ENCODE results near the gene HSPD1. TPM values are rescaled to one million over a fixed set of nuclear protein-coding genes. Genes with fewer than 3 reads are reported as not detected.

Gene HSPD1
- total RNA-seq, 4 donors from 2014 or later = 75.9 to 149 (median 108) TPM

DNA sequence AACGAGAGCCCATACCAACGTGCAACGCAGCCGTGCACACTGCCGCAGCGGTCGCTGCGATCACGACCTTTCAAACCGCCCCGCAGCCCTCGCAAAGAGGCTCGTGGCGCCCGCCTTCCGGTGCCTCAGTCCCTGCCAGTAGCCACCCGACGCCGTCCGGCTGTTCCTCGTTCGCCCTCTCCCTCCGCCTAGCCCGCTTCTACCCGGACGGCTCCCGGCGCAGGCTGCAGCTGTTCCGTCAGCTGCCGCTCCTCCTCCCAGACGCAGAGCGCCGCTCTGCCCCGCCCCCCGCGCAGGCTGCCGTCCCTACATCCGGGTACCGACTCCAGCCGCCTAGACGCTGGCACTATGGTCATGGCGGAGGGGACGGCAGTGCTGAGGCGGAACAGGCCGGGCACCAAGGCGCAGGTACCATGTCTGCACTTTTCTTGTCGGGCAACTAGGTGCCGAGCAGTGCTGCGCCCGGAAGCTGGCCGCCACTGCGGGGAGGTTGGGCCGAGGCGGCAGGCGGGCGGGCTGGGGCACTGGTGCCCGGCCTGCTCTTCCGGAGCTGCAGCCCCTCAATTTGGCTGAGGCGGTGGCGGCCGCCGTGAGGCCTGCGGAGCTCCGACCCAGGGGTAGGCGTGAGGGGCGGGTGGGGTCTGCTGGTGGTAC is 16.2 kb upstream of the HSPD1 start, which contains the start of gene MOB4:
TSS of gene MOB4 (plus strand) at position 328 of the 654 bp plus-strand sequence. CDS start at position 349, 21 bp downstream.
- peak; percentile 96 for DNase-seq
- Histone ChIP-seq H3K4me1 (peaks cover 9 to 27% (median 21%) of the 10 kb centered on the region in 4 donors), H3K36me3 (no peaks in the 10 kb centered on the region), H3K27me3 (no peaks in the 10 kb centered on the region), H3K27ac (peak within 1 kb of the TSS; percentile 93 to 95 (median 94)), H3K4me3 (peak within 1 kb of the TSS; percentile 73 to 91 (median 80)), H3K9me3 (no peaks in the 10 kb centered on the region)
- TF ChIP-seq POLR2A (IDR thresholded peaks at IDR 0.05) (peak; percentile 93), EP300 (IDR thresholded peaks at IDR 0.05; ENCODE audit: low read depth) (no peak), POLR2AphosphoS5 (IDR thresholded peaks at IDR 0.05) (peak; percentile 97 to 99 (median 97))
- TF ChIP-seq, protein P1, sequence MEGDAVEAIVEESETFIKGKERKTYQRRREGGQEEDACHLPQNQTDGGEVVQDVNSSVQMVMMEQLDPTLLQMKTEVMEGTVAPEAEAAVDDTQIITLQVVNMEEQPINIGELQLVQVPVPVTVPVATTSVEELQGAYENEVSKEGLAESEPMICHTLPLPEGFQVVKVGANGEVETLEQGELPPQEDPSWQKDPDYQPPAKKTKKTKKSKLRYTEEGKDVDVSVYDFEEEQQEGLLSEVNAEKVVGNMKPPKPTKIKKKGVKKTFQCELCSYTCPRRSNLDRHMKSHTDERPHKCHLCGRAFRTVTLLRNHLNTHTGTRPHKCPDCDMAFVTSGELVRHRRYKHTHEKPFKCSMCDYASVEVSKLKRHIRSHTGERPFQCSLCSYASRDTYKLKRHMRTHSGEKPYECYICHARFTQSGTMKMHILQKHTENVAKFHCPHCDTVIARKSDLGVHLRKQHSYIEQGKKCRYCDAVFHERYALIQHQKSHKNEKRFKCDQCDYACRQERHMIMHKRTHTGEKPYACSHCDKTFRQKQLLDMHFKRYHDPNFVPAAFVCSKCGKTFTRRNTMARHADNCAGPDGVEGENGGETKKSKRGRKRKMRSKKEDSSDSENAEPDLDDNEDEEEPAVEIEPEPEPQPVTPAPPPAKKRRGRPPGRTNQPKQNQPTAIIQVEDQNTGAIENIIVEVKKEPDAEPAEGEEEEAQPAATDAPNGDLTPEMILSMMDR (IDR thresholded peaks at IDR 0.05) = peak in 1 of 5 experiments; percentile 19
- in situ Hi-C loops (cut with MboI; ENCODE audit: low pct_ligation_motif_present in 1 of 4, low pct_unique_long_range_greater_than_20kb in 1 of 4, low sequenced_read_pairs in 3 of 4) = no loop called here
- 0% methylated on average over 5 to 32 of the region's 66 CpGs for WGBS, 2 donors (ENCODE audit: low coverage in 1 of 2)
- intact Hi-C loops (cut with DNase I; ENCODE audit: low total_unique reads) = no loop called here

DNA sequence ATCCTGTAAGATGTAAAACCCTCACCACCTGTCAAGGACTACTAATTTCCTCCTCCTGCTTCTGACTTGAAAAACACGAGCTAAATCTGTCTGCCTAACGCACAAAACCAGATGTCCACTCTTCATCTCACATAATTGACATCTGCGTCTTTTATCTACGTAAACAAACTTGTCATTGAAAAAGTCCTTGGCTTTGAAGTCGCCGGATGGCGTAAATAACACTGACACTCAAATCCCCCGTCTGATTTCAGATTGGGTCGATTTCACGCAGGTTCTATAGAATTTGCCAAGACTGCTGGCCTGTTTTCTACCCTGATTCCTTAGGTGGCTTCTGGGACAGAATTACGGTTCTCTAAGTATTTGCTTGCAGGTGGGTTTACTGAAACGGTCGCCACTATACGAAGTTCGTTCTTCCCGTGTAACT is 15.7 kb upstream of the HSPD1 start:
- H3K9me3 ChIP-seq = no peaks in the 10 kb centered on the region
- in situ Hi-C loops (cut with MboI; ENCODE audit: low pct_ligation_motif_present in 1 of 4, low pct_unique_long_range_greater_than_20kb in 1 of 4, low sequenced_read_pairs in 3 of 4) = no loop called here
- no peaks in the 10 kb centered on the region for H3K36me3 ChIP-seq
- H3K27ac ChIP-seq = peak overlapping the region; percentile 93 to 95 (median 94)
- intact Hi-C loops (cut with DNase I; ENCODE audit: low total_unique reads) = no loop called here
- peaks cover 9 to 27% (median 21%) of the 10 kb centered on the region in 4 donors for H3K4me1 ChIP-seq
- WGBS, 2 donors (ENCODE audit: low coverage in 1 of 2) = 0% methylated on average over 3 to 16 of the region's 16 CpGs
- TF ChIP-seq EP300 (IDR thresholded peaks at IDR 0.05; ENCODE audit: low read depth) (no peak), POLR2A (IDR thresholded peaks at IDR 0.05) (no peak)
- peak overlapping the region; percentile 35 to 91 (median 80) for H3K4me3 ChIP-seq
- no peak for DNase-seq
- H3K27me3 ChIP-seq = no peaks in the 10 kb centered on the region

DNA sequence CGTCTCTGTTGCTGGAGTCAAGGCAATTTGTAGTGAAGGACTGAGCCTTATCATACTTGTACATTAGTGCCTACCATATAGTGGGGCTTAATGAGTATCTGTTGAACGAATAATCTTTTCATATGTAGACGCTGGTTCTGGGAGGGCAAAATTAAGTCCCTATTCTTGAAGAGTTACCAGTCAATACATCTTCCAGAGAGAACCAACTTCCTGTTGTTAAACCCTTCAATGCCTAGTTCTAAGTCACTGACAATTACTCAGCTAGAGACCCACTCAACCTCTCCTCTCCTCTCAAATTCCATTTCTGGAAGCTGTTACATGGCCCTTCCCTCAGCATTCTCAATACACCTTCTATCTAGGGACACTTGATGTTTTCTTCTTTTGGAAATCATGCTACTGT is 15.1 kb upstream of the HSPD1 start:
- H3K36me3 ChIP-seq = no peaks in the 10 kb centered on the region
- intact Hi-C loops (cut with DNase I; ENCODE audit: low total_unique reads) = no loop called here
- in situ Hi-C loops (cut with MboI; ENCODE audit: low pct_ligation_motif_present in 1 of 4, low pct_unique_long_range_greater_than_20kb in 1 of 4, low sequenced_read_pairs in 3 of 4) = no loop called here
- DNase-seq = no peak
- H3K9me3 ChIP-seq = no peaks in the 10 kb centered on the region
- H3K27me3 ChIP-seq = no peaks in the 10 kb centered on the region
- peaks cover 9 to 27% (median 21%) of the 10 kb centered on the region in 4 donors for H3K4me1 ChIP-seq
- peak overlapping the region in 3 of 4 donors; percentile 76 to 91 (median 84) for H3K4me3 ChIP-seq
- H3K27ac ChIP-seq = peak overlapping the region; percentile 93 to 95 (median 94)
- TF ChIP-seq POLR2AphosphoS5 (IDR thresholded peaks at IDR 0.05) (no peak), EP300 (IDR thresholded peaks at IDR 0.05; ENCODE audit: low read depth) (no peak), POLR2A (IDR thresholded peaks at IDR 0.05) (no peak)
- TF ChIP-seq, protein P1 (IDR thresholded peaks at IDR 0.05) = no peak
- WGBS, 2 donors (ENCODE audit: low coverage in 1 of 2) = 72 to 79% methylated on average over 3 of the region's 3 CpGs

DNA sequence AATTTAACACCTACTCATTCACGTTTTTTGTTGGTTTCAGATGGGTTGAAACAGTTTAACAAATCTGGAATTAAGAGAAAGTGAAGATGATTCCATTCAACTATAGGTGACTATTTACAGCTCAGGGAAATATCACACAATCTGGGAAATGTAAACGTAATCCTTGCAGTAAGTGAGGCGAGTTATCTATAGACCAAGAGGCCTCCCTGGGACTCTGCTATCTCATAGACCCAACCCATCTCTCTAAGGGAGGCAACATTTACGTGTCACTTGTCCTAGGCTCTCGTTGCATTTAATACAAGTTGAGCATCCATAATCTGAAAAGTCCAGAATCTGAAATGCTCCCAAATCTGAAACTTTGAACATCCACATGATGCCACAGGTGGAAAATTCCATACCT is 14.3 kb upstream of the HSPD1 start:
- intact Hi-C loops (cut with DNase I; ENCODE audit: low total_unique reads) (no loop called here), in situ Hi-C loops (cut with MboI; ENCODE audit: low pct_ligation_motif_present in 1 of 4, low pct_unique_long_range_greater_than_20kb in 1 of 4, low sequenced_read_pairs in 3 of 4) (no loop called here)
- peaks cover 9 to 27% (median 21%) of the 10 kb centered on the region in 4 donors for H3K4me1 ChIP-seq
- H3K27me3 ChIP-seq = no peaks in the 10 kb centered on the region
- H3K4me3 ChIP-seq = no peak overlapping the region
- no peaks in the 10 kb centered on the region for H3K36me3 ChIP-seq
- H3K27ac ChIP-seq = no peak overlapping the region
- no peak for TF ChIP-seq POLR2AphosphoS5 (IDR thresholded peaks at IDR 0.05)
- TF ChIP-seq, protein P1 (IDR thresholded peaks at IDR 0.05) = no peak
- TF ChIP-seq EP300 (IDR thresholded peaks at IDR 0.05; ENCODE audit: low read depth) = no peak
- TF ChIP-seq POLR2A (IDR thresholded peaks at IDR 0.05) = no peak
- DNase-seq = no peak
- WGBS, 2 donors (ENCODE audit: low coverage in 1 of 2) = 88 to 92% methylated on average over 5 of the region's 5 CpGs
- H3K9me3 ChIP-seq = no peaks in the 10 kb centered on the region
